Caco-2 (cell line): ENCODE data around the gene PSEN1. TPM values are rescaled to one million over a fixed set of nuclear protein-coding genes. Genes with fewer than 3 reads are reported as not detected.

Experiments
- BruUV-seq: library from RNA; stranded (reverse); fragments of 400-500 nt; replicated peaks from 2 replicates; lab custom pipeline; 2021; lab: Mats Ljungman, UMichigan
- CTCF ChIA-PET: fragments of 300-600 bp; sonication (Branson Sonifier 250); formaldehyde crosslinking; loops from one replicate; lab custom pipeline; 2022; ENCODE audit warnings: antibody characterized with exemption; lab: Charles Lee
- POLR2A ChIA-PET: fragments of 300-600 bp; sonication (Branson Sonifier 250); formaldehyde crosslinking; loops from one replicate; lab custom pipeline; 2022; ENCODE audit warnings: antibody characterized with exemption; lab: Charles Lee
- DNase-seq, 2 experiments: peaks; one replicate each; pipeline versions ENCODE4 v3.0.0 to v3.0.0-alpha.2; 2020 to 2022
- H3K27me3 ChIP-seq: replicated peaks from 2 replicates; pipeline ENCODE4 v1.6.0; 2011; ENCODE audit warnings: low read length; ENCODE audit not compliant: control insufficient read depth, insufficient read depth
- H3K36me3 ChIP-seq: 2 replicates; pipeline ENCODE4 v1.5.1; 2011; ENCODE audit warnings: low read length; ENCODE audit not compliant: control insufficient read depth, insufficient read depth
- H3K4me1 ChIP-seq: fragments of 250-450 bp; sonication (Bioruptor Pico); 2 replicates; pipeline ENCODE4 v1.5.1; 2020; ENCODE audit warnings: mild to moderate bottlenecking
- H3K4me3 ChIP-seq: 2 replicates; pipeline ENCODE4 v1.5.1; 2011; ENCODE audit warnings: low read depth, mild to moderate bottlenecking, control low read depth, low read length
- H3K9me3 ChIP-seq: fragments of 250-450 bp; sonication (Bioruptor Pico); 2 replicates; pipeline ENCODE4 v1.5.1; 2020; ENCODE audit warnings: mild to moderate bottlenecking, moderate library complexity
- H3K27ac Mint-ChIP-seq: one replicate; pipeline ENCODE4 v1.8.0; 2022; ENCODE audit warnings: mixed read lengths; ENCODE audit not compliant: unreplicated experiment
- H3K27me3 Mint-ChIP-seq: one replicate; pipeline ENCODE4 v1.8.0; 2022; ENCODE audit warnings: mixed read lengths; ENCODE audit not compliant: insufficient read depth, unreplicated experiment
- H3K36me3 Mint-ChIP-seq: one replicate; pipeline ENCODE4 v1.8.0; 2022; ENCODE audit warnings: mild to moderate bottlenecking, mixed read lengths; ENCODE audit not compliant: insufficient read depth, unreplicated experiment
- H3K4me1 Mint-ChIP-seq: one replicate; pipeline ENCODE4 v1.8.0; 2022; ENCODE audit warnings: low read depth, mixed read lengths; ENCODE audit not compliant: unreplicated experiment
- H3K4me3 Mint-ChIP-seq: one replicate; pipeline ENCODE4 v1.8.0; 2022; ENCODE audit warnings: mild to moderate bottlenecking, moderate library complexity, mixed read lengths; ENCODE audit not compliant: unreplicated experiment
- H3K9me3 Mint-ChIP-seq: one replicate; pipeline ENCODE4 v1.8.0; 2022; ENCODE audit warnings: mixed read lengths; ENCODE audit not compliant: unreplicated experiment
- intact Hi-C: fragments of 100-400 bp; cut with micrococcal nuclease; formaldehyde crosslinking; loops from one replicate; pipeline ENCODE4 v1.10.0; 2022; ENCODE audit not compliant: unreplicated experiment
- total RNA-seq: library from RNA; stranded (reverse); gene quantifications from 2 replicates; pipeline ENCODE4 v1.2.3, GENCODE V29; 2022
- TF ChIP-seq, protein P1 (sequence below), 2 experiments: fragments of 200-600 bp in 1 of 2; IDR thresholded peaks; 1 replicate in 1 of 2; 2 replicates in 1 of 2; pipeline versions ENCODE4 v1.5.1 to v1.8.0; 2011 to 2022; ENCODE audit warnings: antibody characterized with exemption in 1 of 2, control low read depth in 1 of 2, inconsistent platforms in 1 of 2, low read depth in 1 of 2, low read length in 1 of 2, mild to moderate bottlenecking in 1 of 2, moderate library complexity in 1 of 2; ENCODE audit not compliant: insufficient read depth in 1 of 2, severe bottlenecking in 1 of 2, unreplicated experiment in 1 of 2

The PSEN1 gene
- total RNA-seq, 1 experiment from 2014 or later: 74.8 TPM

- H3K4me3 ChIP-seq: no peak overlapping the region
- intact Hi-C loops: no loop called here
- no peaks in the 10 kb centered on the region for H3K27me3 ChIP-seq
- ChIA-PET CTCF (interaction anchor here (0.6 kb wide), 2 partner anchors 21 to 1865 kb away, joined by 4 to 8 read pairs; no protein-coding TSS in a partner anchor), POLR2A (no interaction called here)
- TF ChIP-seq, protein P1, sequence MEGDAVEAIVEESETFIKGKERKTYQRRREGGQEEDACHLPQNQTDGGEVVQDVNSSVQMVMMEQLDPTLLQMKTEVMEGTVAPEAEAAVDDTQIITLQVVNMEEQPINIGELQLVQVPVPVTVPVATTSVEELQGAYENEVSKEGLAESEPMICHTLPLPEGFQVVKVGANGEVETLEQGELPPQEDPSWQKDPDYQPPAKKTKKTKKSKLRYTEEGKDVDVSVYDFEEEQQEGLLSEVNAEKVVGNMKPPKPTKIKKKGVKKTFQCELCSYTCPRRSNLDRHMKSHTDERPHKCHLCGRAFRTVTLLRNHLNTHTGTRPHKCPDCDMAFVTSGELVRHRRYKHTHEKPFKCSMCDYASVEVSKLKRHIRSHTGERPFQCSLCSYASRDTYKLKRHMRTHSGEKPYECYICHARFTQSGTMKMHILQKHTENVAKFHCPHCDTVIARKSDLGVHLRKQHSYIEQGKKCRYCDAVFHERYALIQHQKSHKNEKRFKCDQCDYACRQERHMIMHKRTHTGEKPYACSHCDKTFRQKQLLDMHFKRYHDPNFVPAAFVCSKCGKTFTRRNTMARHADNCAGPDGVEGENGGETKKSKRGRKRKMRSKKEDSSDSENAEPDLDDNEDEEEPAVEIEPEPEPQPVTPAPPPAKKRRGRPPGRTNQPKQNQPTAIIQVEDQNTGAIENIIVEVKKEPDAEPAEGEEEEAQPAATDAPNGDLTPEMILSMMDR (IDR thresholded peaks at IDR 0.05; ENCODE audit: insufficient read depth in 1 of 2, low read depth in 1 of 2, low read length in 1 of 2, severe bottlenecking in 1 of 2, unreplicated experiment in 1 of 2): no peak
- no TSS peak for BruUV-seq
- no peaks in the 10 kb centered on the region for H3K4me1 Mint-ChIP-seq
- no peak overlapping the region for H3K27ac Mint-ChIP-seq
- H3K27me3 Mint-ChIP-seq: no peaks in the 10 kb centered on the region
- no peaks in the 10 kb centered on the region for H3K36me3 Mint-ChIP-seq
- H3K4me3 Mint-ChIP-seq: no peak overlapping the region
- H3K4me1 ChIP-seq: peaks cover 3% of the 10 kb centered on the region; the same call in 1 of the 2 replicates
- no peaks in the 10 kb centered on the region for H3K36me3 ChIP-seq
- no peak for DNase-seq
- no peaks in the 10 kb centered on the region for H3K9me3 ChIP-seq
- no peaks in the 10 kb centered on the region for H3K9me3 Mint-ChIP-seq
Measured at GRCh38 chr14:73261520-73262426, 125.5 kb downstream of the PSEN1 start.

DNA sequence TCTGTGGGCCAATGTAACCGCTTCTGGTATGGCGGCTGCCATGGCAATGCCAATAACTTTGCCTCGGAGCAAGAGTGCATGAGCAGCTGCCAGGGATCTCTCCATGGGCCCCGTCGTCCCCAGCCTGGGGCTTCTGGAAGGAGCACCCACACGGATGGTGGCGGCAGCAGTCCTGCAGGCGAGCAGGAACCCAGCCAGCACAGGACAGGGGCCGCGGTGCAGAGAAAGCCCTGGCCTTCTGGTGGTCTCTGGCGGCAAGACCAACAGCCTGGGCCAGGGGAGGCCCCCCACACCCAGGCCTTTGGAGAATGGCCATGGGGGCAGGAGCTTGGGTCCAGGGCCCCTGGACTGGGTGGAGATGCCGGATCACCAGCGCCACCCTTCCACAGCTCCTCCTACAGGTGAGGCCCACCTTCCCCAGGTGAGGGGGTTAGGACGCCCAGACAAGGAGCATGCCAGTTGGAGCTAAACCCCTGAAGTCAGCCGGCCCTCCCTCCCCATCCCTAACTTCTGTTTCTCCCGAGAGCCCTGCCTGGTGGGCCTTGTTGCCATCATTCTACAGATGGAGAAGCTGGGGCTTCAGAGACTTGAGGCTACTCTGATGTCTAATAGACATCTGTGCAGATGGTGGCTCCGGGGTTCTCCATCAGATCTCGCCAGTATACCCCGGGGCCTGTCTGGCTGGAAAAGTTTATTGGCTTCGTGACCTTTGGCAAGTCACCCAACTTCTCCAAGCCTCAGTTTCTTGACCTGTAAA, 126.3 kb downstream of the PSEN1 start:
- Histone ChIP-seq H3K9me3 (no peaks in the 10 kb centered on the region), H3K4me1 (peaks cover 3% of the 10 kb centered on the region; the same call in 1 of the 2 replicates), H3K36me3 (no peaks in the 10 kb centered on the region), H3K4me3 (no peak overlapping the region), H3K27me3 (no peaks in the 10 kb centered on the region)
- intact Hi-C loops: no loop called here
- no peaks in the 10 kb centered on the region for H3K36me3 Mint-ChIP-seq
- no peaks in the 10 kb centered on the region for H3K9me3 Mint-ChIP-seq
- H3K4me1 Mint-ChIP-seq: no peaks in the 10 kb centered on the region
- ChIA-PET CTCF (no interaction called here), POLR2A (no interaction called here)
- no peak for DNase-seq
- BruUV-seq: no TSS peak
- H3K27me3 Mint-ChIP-seq: no peaks in the 10 kb centered on the region
- no peak overlapping the region for H3K4me3 Mint-ChIP-seq
- TF ChIP-seq, protein P1 (IDR thresholded peaks at IDR 0.05; ENCODE audit: insufficient read depth in 1 of 2, low read depth in 1 of 2, low read length in 1 of 2, severe bottlenecking in 1 of 2, unreplicated experiment in 1 of 2): no peak
- H3K27ac Mint-ChIP-seq: no peak overlapping the region

DNA sequence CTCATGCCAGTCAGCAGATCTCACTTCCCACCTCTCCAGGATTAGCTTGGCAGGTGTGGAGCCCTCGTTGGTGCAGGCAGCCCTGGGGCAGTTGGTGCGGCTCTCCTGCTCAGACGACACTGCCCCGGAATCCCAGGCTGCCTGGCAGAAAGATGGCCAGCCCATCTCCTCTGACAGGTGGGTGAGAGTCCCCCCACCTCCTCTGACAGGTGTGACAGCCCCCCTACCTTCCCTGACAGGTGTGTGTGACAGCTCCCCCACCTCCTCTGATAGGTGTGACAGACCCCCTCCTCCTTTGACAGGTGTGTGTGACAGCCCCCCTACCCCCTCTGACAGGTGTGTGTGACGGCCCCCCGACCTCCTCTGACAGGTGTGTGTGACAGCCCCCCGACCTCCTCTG, 127.3 kb downstream of the PSEN1 start:
- no peak overlapping the region for H3K4me3 ChIP-seq
- H3K4me1 ChIP-seq: peaks cover 3% of the 10 kb centered on the region; the same call in 1 of the 2 replicates
- no peaks in the 10 kb centered on the region for H3K27me3 Mint-ChIP-seq
- no peaks in the 10 kb centered on the region for H3K9me3 Mint-ChIP-seq
- BruUV-seq: no TSS peak
- no peak overlapping the region for H3K4me3 Mint-ChIP-seq
- intact Hi-C loops: no loop called here
- no peaks in the 10 kb centered on the region for H3K36me3 ChIP-seq
- H3K9me3 ChIP-seq: no peaks in the 10 kb centered on the region
- DNase-seq: no peak
- ChIA-PET CTCF (no interaction called here), POLR2A (no interaction called here)
- H3K27me3 ChIP-seq: no peaks in the 10 kb centered on the region
- H3K36me3 Mint-ChIP-seq: no peaks in the 10 kb centered on the region
- H3K27ac Mint-ChIP-seq: no peak overlapping the region
- TF ChIP-seq, protein P1 (IDR thresholded peaks at IDR 0.05; ENCODE audit: insufficient read depth in 1 of 2, low read depth in 1 of 2, low read length in 1 of 2, severe bottlenecking in 1 of 2, unreplicated experiment in 1 of 2): no peak
- no peaks in the 10 kb centered on the region for H3K4me1 Mint-ChIP-seq
